Measurements from ENCODE around the gene CXCR6. TPM values are rescaled to one million over a fixed set of nuclear protein-coding genes. Genes with fewer than 3 reads are reported as not detected.

Gene CXCR6
- total RNA-seq, 2 donors from 2014 or later: 2.2 to 4.9 TPM

- TF ChIP-seq CTCF (IDR thresholded peaks at IDR 0.05): no peak
- Histone ChIP-seq H3K36me3 (peaks cover 82% of the 10 kb centered on the region), H3K9me3 (no peaks in the 10 kb centered on the region), H3K4me3 (no peak overlapping the region), H3K27ac (no peak overlapping the region), H3K27me3 (replicated peaks; ENCODE audit: insufficient read depth) (no peaks in the 10 kb centered on the region), H3K4me1 (ENCODE audit: control insufficient read depth in 1 of 2, low read depth in 2 of 2) (no peaks in the 10 kb centered on the region)
- DNase-seq (ENCODE audit: low spot score) (no peak), ATAC-seq (ENCODE audit: insufficient number of reproducible peaks, low FRiP score, low read depth) (no peak)
Measured at GRCh38 chr3:45932112-45932511, 11.2 kb upstream of the CXCR6 start.

DNA sequence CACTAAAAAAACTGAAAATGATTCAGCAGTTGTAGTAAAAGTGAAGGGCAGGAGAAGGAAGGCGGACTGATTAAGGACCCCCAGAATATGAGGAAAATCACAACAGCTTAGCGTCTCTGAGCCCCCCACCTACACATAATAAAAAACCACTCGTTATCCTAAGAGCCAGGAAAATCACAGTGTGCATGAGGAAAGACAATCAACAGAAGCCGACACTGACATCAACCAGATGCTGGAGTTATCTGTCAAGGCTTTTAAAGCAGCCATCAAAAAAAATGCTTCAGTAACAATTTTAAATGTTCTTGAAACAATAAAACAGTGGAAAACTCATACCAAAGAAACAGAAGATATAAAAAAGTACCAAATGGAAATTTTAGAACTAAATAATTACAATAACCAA is 9.7 kb upstream of the CXCR6 start:
- H3K4me1 ChIP-seq (ENCODE audit: control insufficient read depth in 1 of 2, low read depth in 2 of 2): no peaks in the 10 kb centered on the region
- H3K9me3 ChIP-seq: no peaks in the 10 kb centered on the region
- no peaks in the 10 kb centered on the region for H3K27me3 ChIP-seq (replicated peaks; ENCODE audit: insufficient read depth)
- peaks cover 78% of the 10 kb centered on the region for H3K36me3 ChIP-seq
- H3K27ac ChIP-seq: no peak overlapping the region
- ATAC-seq (ENCODE audit: insufficient number of reproducible peaks, low FRiP score, low read depth) (no peak), DNase-seq (ENCODE audit: low spot score) (no peak)
- TF ChIP-seq CTCF (IDR thresholded peaks at IDR 0.05): no peak
- H3K4me3 ChIP-seq: no peak overlapping the region

DNA sequence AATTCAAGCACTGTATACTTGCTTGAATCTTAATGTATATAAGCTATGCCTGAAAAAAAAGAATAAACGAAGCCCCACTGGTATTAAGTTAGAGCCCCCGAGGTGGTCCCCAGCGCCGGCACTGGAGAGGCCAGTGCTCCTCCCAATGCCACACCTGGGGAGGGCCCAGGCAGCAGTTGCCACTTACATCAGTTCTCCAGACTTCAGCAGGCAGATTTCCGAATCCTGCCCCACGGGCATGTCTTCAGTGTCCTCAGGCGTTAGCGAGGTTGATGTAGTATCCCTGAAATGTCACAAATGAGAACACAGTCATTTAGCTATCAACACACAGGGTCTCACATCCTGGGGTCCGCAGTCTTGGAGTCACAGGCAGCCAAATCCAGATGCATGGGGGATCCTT is 7.0 kb upstream of the CXCR6 start:
- no peak for TF ChIP-seq CTCF (IDR thresholded peaks at IDR 0.05)
- Histone ChIP-seq H3K4me1 (ENCODE audit: control insufficient read depth in 1 of 2, low read depth in 2 of 2) (peaks cover 0 to 11% of the 10 kb centered on the region in 2 donors), H3K9me3 (no peaks in the 10 kb centered on the region), H3K27ac (no peak overlapping the region), H3K27me3 (replicated peaks; ENCODE audit: insufficient read depth) (no peaks in the 10 kb centered on the region), H3K36me3 (peaks cover 52% of the 10 kb centered on the region), H3K4me3 (no peak overlapping the region)
- ATAC-seq (ENCODE audit: insufficient number of reproducible peaks, low FRiP score, low read depth) (no peak), DNase-seq (ENCODE audit: low spot score) (no peak)

DNA sequence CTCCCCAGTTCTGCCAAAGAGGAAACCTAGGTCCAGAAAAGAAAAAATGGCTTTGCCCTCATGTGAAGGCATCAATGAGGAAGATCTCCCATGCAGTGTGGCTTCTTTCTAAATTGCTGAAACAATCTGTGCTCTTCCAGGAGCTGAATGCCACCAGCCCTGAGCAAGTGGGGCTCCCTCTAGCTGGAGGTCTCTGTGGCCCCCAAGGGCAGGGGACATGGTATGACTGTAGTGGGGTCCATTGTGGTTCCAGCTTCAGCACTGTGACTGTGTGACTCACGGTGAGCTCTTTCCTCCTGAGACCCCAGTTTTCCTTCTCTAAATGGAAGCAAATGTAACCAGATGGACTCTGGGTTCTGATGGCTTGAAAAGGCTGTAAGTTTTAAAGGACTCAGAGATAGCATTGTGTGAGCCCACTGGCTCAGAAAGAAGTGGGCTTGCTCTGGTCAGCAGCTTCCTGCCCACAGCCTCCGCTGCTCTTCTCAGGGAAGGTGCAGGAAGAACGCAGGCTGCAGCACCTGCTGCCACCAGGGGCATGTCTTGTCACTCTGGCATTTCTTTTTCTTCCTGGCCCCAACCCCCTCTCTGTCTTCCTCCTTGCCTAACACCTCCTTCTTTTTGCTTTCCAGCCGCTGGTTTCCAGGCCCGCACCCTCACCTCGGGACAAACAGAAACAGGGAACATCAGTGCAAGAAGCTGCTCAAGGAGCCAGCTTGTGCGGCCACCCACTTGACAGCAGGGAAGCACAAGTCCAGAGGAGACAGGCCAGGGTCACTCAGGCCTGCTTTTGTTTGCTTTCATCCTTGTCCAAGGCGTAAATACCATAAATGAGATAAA is 5.8 kb upstream of the CXCR6 start:
- H3K36me3 ChIP-seq: peaks cover 42% of the 10 kb centered on the region
- no peak for TF ChIP-seq CTCF (IDR thresholded peaks at IDR 0.05)
- no peak for DNase-seq (ENCODE audit: low spot score)

GRCh38 chr3:45938043-45938435 is 5.2 kb upstream of the CXCR6 start:
- H3K4me1 ChIP-seq (ENCODE audit: control insufficient read depth in 1 of 2, low read depth in 2 of 2): peaks cover 0 to 17% of the 10 kb centered on the region in 2 donors
- H3K4me3 ChIP-seq: no peak overlapping the region
- H3K36me3 ChIP-seq: peaks cover 36% of the 10 kb centered on the region
- H3K27ac ChIP-seq: no peak overlapping the region
- TF ChIP-seq CTCF (IDR thresholded peaks at IDR 0.05): no peak
- no peak for DNase-seq (ENCODE audit: low spot score)
- H3K9me3 ChIP-seq: no peaks in the 10 kb centered on the region
- H3K27me3 ChIP-seq (replicated peaks; ENCODE audit: insufficient read depth): no peaks in the 10 kb centered on the region
- ATAC-seq (ENCODE audit: insufficient number of reproducible peaks, low FRiP score, low read depth): no peak

More for the DNA sequence above, 5.8 kb upstream of the CXCR6 start:
- Histone ChIP-seq H3K4me1 (ENCODE audit: control insufficient read depth in 1 of 2, low read depth in 2 of 2) (peaks cover 0 to 13% of the 10 kb centered on the region in 2 donors), H3K27me3 (replicated peaks; ENCODE audit: insufficient read depth) (no peaks in the 10 kb centered on the region), H3K9me3 (no peaks in the 10 kb centered on the region), H3K4me3 (no peak overlapping the region), H3K27ac (no peak overlapping the region)
- ATAC-seq (ENCODE audit: insufficient number of reproducible peaks, low FRiP score, low read depth): no peak
